H1 (cell line): ENCODE measurements around the gene IFIT5. TPM values are rescaled to one million over a fixed set of nuclear protein-coding genes. Genes with fewer than 3 reads are reported as not detected.

Source experiments
- CTCF ChIA-PET: fragments of 300-600 bp; sonication (Branson Sonifier 250); formaldehyde crosslinking; loops from one replicate; lab custom pipeline; 2021; ENCODE audit not compliant: partially characterized antibody; lab: Charles Lee
- POLR2A ChIA-PET: fragments of 300-600 bp; sonication (Branson Sonifier 250); formaldehyde crosslinking; loops from one replicate; lab custom pipeline; 2021; ENCODE audit warnings: inconsistent platforms; ENCODE audit not compliant: partially characterized antibody; lab: Charles Lee
- DNase-seq, 2 experiments: peaks; one replicate each; pipeline versions ENCODE4 v3.0.0 to v3.0.0-alpha.2; 2010 to 2022; ENCODE audit warnings: low spot score in 2 of 2, low read depth in 1 of 2, mixed read lengths in 1 of 2
- FAIRE-seq: peaks from 2 replicates; lab custom pipeline; 2011; peaks lifted over from hg19 to GRCh38; lab: Jason Lieb, UNC
- H2AFZ ChIP-seq: 2 replicates; pipeline ENCODE4 v1.8.1; 2012; ENCODE audit warnings: low read length, inconsistent platforms
- H2AK5ac ChIP-seq: 2 replicates; pipeline ENCODE4 v1.6.1; 2013; ENCODE audit warnings: low read depth, low read length
- H2BK120ac ChIP-seq: replicated peaks from 2 replicates; pipeline ENCODE3; 2013; ENCODE audit warnings: low read depth, low read length, inconsistent platforms
- H2BK12ac ChIP-seq: 2 replicates; pipeline ENCODE4 v1.6.1; 2013; ENCODE audit warnings: low read depth, low read length
- H2BK15ac ChIP-seq: 2 replicates; pipeline ENCODE4 v1.6.1; 2013; ENCODE audit warnings: low read length
- H2BK20ac ChIP-seq: 2 replicates; pipeline ENCODE4 v1.6.1; 2013; ENCODE audit warnings: low read length
- H2BK5ac ChIP-seq: 2 replicates; pipeline ENCODE4 v1.6.1; 2013; ENCODE audit warnings: low read depth, low read length
- H3K14ac ChIP-seq: 2 replicates; pipeline ENCODE4 v1.6.1; 2013; ENCODE audit warnings: inconsistent platforms; ENCODE audit not compliant: insufficient read length
- H3K18ac ChIP-seq: 2 replicates; pipeline ENCODE4 v1.6.1; 2013; ENCODE audit warnings: low read length; ENCODE audit errors: extremely low read depth
- H3K23ac ChIP-seq: 2 replicates; pipeline ENCODE4 v1.6.1; 2013; ENCODE audit warnings: inconsistent platforms; ENCODE audit not compliant: insufficient read length
- H3K23me2 ChIP-seq: 2 replicates; pipeline ENCODE4 v1.6.1; 2013; ENCODE audit warnings: low read depth, low read length
- H3K27ac ChIP-seq: 2 replicates; pipeline ENCODE4 v1.6.1; 2011; ENCODE audit warnings: low read depth, low read length, inconsistent platforms
- H3K27me3 ChIP-seq, 4 experiments: replicated peaks in 1 of 4; 1 replicate in 1 of 4; 2 replicates in 3 of 4; pipeline versions ENCODE4 v1.6.1 to v1.8.1; 2011 to 2013; ENCODE audit warnings: low read length in 3 of 4, mild to moderate bottlenecking in 3 of 4, inconsistent platforms in 2 of 4, mixed read lengths in 2 of 4, moderate library complexity in 1 of 4; ENCODE audit not compliant: control insufficient read depth in 3 of 4, insufficient read depth in 3 of 4; ENCODE audit errors: extremely low read depth in 1 of 4
- H3K36me3 ChIP-seq, 4 experiments: 2 replicates each; pipeline versions ENCODE4 v1.6.1 to v1.8.1; 2011 to 2013; ENCODE audit warnings: mild to moderate bottlenecking in 4 of 4, low read length in 3 of 4, moderate library complexity in 2 of 4, control low read depth in 1 of 4, inconsistent platforms in 1 of 4; ENCODE audit not compliant: insufficient read depth in 4 of 4, control insufficient read depth in 2 of 4
- H3K4ac ChIP-seq: replicated peaks from 2 replicates; pipeline ENCODE3; 2013; ENCODE audit warnings: low read length, low read depth, mixed read lengths, inconsistent platforms; ENCODE audit not compliant: insufficient read length
- H3K4me1 ChIP-seq, 4 experiments: replicated peaks in 1 of 4; 1 replicate in 1 of 4; 2 replicates in 3 of 4; pipeline versions ENCODE4 v1.6.1 to v1.8.1; 2011 to 2013; ENCODE audit warnings: low read length in 3 of 4, inconsistent platforms in 2 of 4, mixed read lengths in 1 of 4; ENCODE audit not compliant: insufficient read depth in 4 of 4, control insufficient read depth in 3 of 4
- H3K4me2 ChIP-seq, 2 experiments: 2 replicates each; pipeline versions ENCODE4 v1.6.1 to v1.8.1; 2011 to 2013; ENCODE audit warnings: low read depth in 2 of 2, low read length in 2 of 2, control low read depth in 1 of 2, inconsistent platforms in 1 of 2, mild to moderate bottlenecking in 1 of 2; ENCODE audit not compliant: insufficient read depth in 1 of 2
- H3K4me3 ChIP-seq, 4 experiments: fragments of 200-600, 300-600 bp in 1 of 4; sonication (generic), shearing (Covaris generic), sonication (Bioruptor Twin) in 1 of 4; 2 replicates each; pipeline versions ENCODE4 v1.5.1 to v1.8.1; 2011 to 2016; ENCODE audit warnings: low read length in 4 of 4, low read depth in 3 of 4, control low read depth in 2 of 4, inconsistent platforms in 2 of 4, mild to moderate bottlenecking in 2 of 4, mixed read lengths in 1 of 4, moderate library complexity in 1 of 4; ENCODE audit not compliant: insufficient read depth in 2 of 4; ENCODE audit errors: extremely low read depth in 1 of 4
- H3K56ac ChIP-seq: replicated peaks from 2 replicates; pipeline ENCODE3; 2013; ENCODE audit warnings: low read depth, mild to moderate bottlenecking, mixed read lengths, low read length, inconsistent platforms; ENCODE audit not compliant: insufficient read length
- H3K79me1 ChIP-seq: 2 replicates; pipeline ENCODE4 v1.6.1; 2013; ENCODE audit warnings: low read depth, low read length, control low read depth
- H3K79me2 ChIP-seq, 2 experiments: 2 replicates each; pipeline versions ENCODE4 v1.6.1 to v1.8.1; 2012 to 2013; ENCODE audit warnings: low read length in 2 of 2, mild to moderate bottlenecking in 2 of 2, inconsistent platforms in 1 of 2; ENCODE audit not compliant: insufficient read depth in 2 of 2, control insufficient read depth in 1 of 2
- H3K9ac ChIP-seq, 4 experiments: replicated peaks in 1 of 4; 1 replicate in 1 of 4; 2 replicates in 3 of 4; pipeline versions ENCODE4 v1.6.1 to v1.8.1; 2011 to 2013; ENCODE audit warnings: low read depth in 3 of 4, low read length in 3 of 4, control low read depth in 2 of 4, mild to moderate bottlenecking in 2 of 4, moderate library complexity in 2 of 4, inconsistent platforms in 1 of 4; ENCODE audit errors: extremely low read depth in 1 of 4
- H3K9me3 ChIP-seq, 2 experiments: 2 replicates each; pipeline versions ENCODE4 v1.6.1 to v1.8.1; 2012 to 2013; ENCODE audit warnings: mild to moderate bottlenecking in 2 of 2, moderate library complexity in 2 of 2, control low read depth in 1 of 2, inconsistent platforms in 1 of 2, low read depth in 1 of 2, low read length in 1 of 2, mixed read lengths in 1 of 2; ENCODE audit not compliant: insufficient read depth in 2 of 2
- H4K20me1 ChIP-seq, 2 experiments: replicated peaks in 1 of 2; 2 replicates each; pipeline versions ENCODE3 to v1.8.1; 2011 to 2013; ENCODE audit warnings: inconsistent platforms in 2 of 2, low read length in 2 of 2, mild to moderate bottlenecking in 1 of 2; ENCODE audit not compliant: insufficient read depth in 2 of 2, control insufficient read depth in 1 of 2
- H4K5ac ChIP-seq: 2 replicates; pipeline ENCODE4 v1.6.1; 2013; ENCODE audit warnings: low read length, low read depth, mixed read lengths, inconsistent platforms; ENCODE audit not compliant: insufficient read length
- H4K8ac ChIP-seq: 2 replicates; pipeline ENCODE4 v1.8.0; 2013; ENCODE audit warnings: mild to moderate bottlenecking, moderate library complexity, low read length, inconsistent platforms; ENCODE audit not compliant: insufficient read depth; ENCODE audit errors: extremely low read depth
- H4K91ac ChIP-seq: replicated peaks from 2 replicates; pipeline ENCODE3; 2013; ENCODE audit warnings: low read length, mixed read lengths, inconsistent platforms; ENCODE audit not compliant: insufficient read length
- EZH2 ChIP-seq: fragments of 200-600 bp; sonication (generic); IDR thresholded peaks from 2 replicates; pipeline ENCODE4 v1.7.1; 2012; ENCODE audit warnings: low read depth, mild to moderate bottlenecking, moderate library complexity, low read length, inconsistent platforms; ENCODE audit not compliant: severe bottlenecking
- GTF2F1 ChIP-seq: IDR thresholded peaks from 2 replicates; pipeline ENCODE4 v1.6.1; 2012; ENCODE audit warnings: low read depth, low read length, improper control_type of control experiment, borderline replicate concordance
- MAFK ChIP-seq: IDR thresholded peaks from 2 replicates; pipeline ENCODE4 v1.6.1; 2012; ENCODE audit warnings: low read depth, mild to moderate bottlenecking, improper control_type of control experiment, low read length
- SAP30 ChIP-seq: fragments of 300-600 bp; sonication (generic); IDR thresholded peaks from 2 replicates; pipeline ENCODE4 v1.7.1; 2012; ENCODE audit warnings: low read length, moderate library complexity, mild to moderate bottlenecking, inconsistent platforms; ENCODE audit not compliant: insufficient read depth, insufficient replicate concordance
- SP1 ChIP-seq: IDR thresholded peaks from 2 replicates; pipeline ENCODE4 v1.6.1; 2011; ENCODE audit warnings: low read depth, low read length
- polyA plus RNA-seq, 7 experiments: library from polyadenylated mRNA; depleted of rRNA in 3 of 7; stranded (reverse) in 5 of 7; unstranded in 2 of 7; fragments of >200 nt in 5 of 7; fragments of 200-250 nt in 2 of 7; gene quantifications; 1 replicate in 5 of 7; 2 replicates in 1 of 7; 4 replicates in 1 of 7; pipeline versions ENCODE4 v1.2.1 to v1.2.3, GENCODE V29; 2011 to 2013; ENCODE audit warnings: missing spikeins in 2 of 7, mixed read lengths in 2 of 7
- total RNA-seq: library from RNA; stranded (reverse); fragmentation: NEBNext Ultra II Directional; extraction: Animal tissue kit (Norgen Biotek cat#: 25700); gene quantifications from 2 replicates; pipeline ENCODE4 v1.2.1, GENCODE V29; 2021

The IFIT5 gene
- total and polyA plus RNA-seq, 2 of the 8 experiments (the other 6 are each of a cell fraction or from before 2014, with no cell fraction given), result 0.94 to 2.6 TPM

DNA sequence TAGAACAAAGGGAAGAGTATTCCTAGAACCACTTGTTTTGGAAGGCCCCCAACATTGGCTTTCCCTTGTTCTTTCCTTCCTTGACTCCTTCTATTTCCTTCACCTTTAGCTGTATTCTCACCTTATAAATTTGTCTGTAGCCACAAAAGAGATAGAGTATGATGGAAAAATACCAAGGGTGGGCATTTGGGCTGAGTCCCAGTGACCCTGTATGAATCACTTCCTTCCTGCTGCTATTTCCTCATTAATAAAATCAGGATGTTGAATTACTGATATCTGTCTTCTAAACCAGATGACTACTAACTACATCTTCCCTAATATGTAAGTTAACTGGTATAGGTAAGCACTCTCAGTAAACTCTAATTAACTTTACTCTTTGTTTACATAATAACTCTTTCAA is 55.1 kb downstream of the IFIT5 start:
- no peak overlapping the region for H2AFZ ChIP-seq
- H2AK5ac ChIP-seq, result no peak overlapping the region
- no peak overlapping the region for H3K14ac ChIP-seq
- no peak overlapping the region for H4K91ac ChIP-seq
- FAIRE-seq, result no peak
- H3K36me3 ChIP-seq, result no peaks in the 10 kb centered on the region
- no peak overlapping the region for H2BK15ac ChIP-seq
- H3K56ac ChIP-seq, result no peak overlapping the region
- POLR2A ChIA-PET, result no interaction called here
- H4K8ac ChIP-seq, result no peak overlapping the region
- H4K5ac ChIP-seq, result no peak overlapping the region
- no peak for TF ChIP-seq SAP30
- TF ChIP-seq GTF2F1, result no peak
- no peak for TF ChIP-seq SP1
- no peak for TF ChIP-seq MAFK
- TF ChIP-seq EZH2, result no peak
- TF ChIP-seq, all 59 proteins: peak for 0
- H3K9me3 ChIP-seq, result no peaks in the 10 kb centered on the region
- no peak overlapping the region for H3K18ac ChIP-seq
- no peak overlapping the region for H3K27ac ChIP-seq
- H2BK12ac ChIP-seq, result no peak overlapping the region
- no peaks in the 10 kb centered on the region; a peak in 1 of 7 replicates for H3K4me1 ChIP-seq
- no peak overlapping the region for H3K23ac ChIP-seq
- H3K27me3 ChIP-seq, result no peaks in the 10 kb centered on the region
- H3K23me2 ChIP-seq, result no peaks in the 10 kb centered on the region
- H3K79me2 ChIP-seq, result no peaks in the 10 kb centered on the region
- H2BK20ac ChIP-seq, result no peak overlapping the region
- no peaks in the 10 kb centered on the region for H4K20me1 ChIP-seq
- H3K4me2 ChIP-seq, result no peak overlapping the region
- H3K4me3 ChIP-seq, result no peak overlapping the region
- H3K79me1 ChIP-seq, result no peaks in the 10 kb centered on the region
- H2BK120ac ChIP-seq, result no peak overlapping the region
- CTCF ChIA-PET, result interaction anchor here (0.6 to 5.5 kb wide), 3 partner anchors 93 to 241 kb away, joined by 3 to 28 read pairs (median 3); no protein-coding TSS in a partner anchor
- H2BK5ac ChIP-seq, result no peak overlapping the region
- H3K4ac ChIP-seq, result no peak overlapping the region
- no peak for DNase-seq
- no peak overlapping the region for H3K9ac ChIP-seq

Other genes with a start within 250 kb of the IFIT5 start
- 0.56 TPM in 1 of 2 replicates, not detected in the other for gene CH25H, start 207.3 kb upstream of the IFIT5 start, total RNA-seq
- 1.3 and 1.6 TPM in 2 replicates for gene CH25H, start 207.3 kb upstream of the IFIT5 start, polyA plus RNA-seq (2011; rRNA removed)
- 32.4 and 35.6 TPM in 2 replicates for gene LIPA, start 162.8 kb upstream of the IFIT5 start, total RNA-seq
- 10.6 and 18.1 TPM in 2 replicates for gene LIPA, start 162.8 kb upstream of the IFIT5 start, polyA plus RNA-seq (2011; rRNA removed)
- 0.35 and 0.40 TPM in 2 replicates for gene IFIT2, start 112.5 kb upstream of the IFIT5 start, total RNA-seq
- gene IFIT2, start 112.5 kb upstream of the IFIT5 start, polyA plus RNA-seq (2011; rRNA removed), result 0.03 TPM in 1 of 2 replicates, not detected in the other
- gene IFIT3, start 86.6 kb upstream of the IFIT5 start, total RNA-seq, result 0.57 and 0.84 TPM in 2 replicates
- gene IFIT3, start 86.6 kb upstream of the IFIT5 start, polyA plus RNA-seq (2011; rRNA removed), result 0.05 and 0.12 TPM in 2 replicates
- not detected in 2 replicates for gene IFIT1B, start 36.5 kb upstream of the IFIT5 start, total RNA-seq
- not detected in 2 replicates for gene IFIT1B, start 36.5 kb upstream of the IFIT5 start, polyA plus RNA-seq (2011; rRNA removed)
- 1.5 and 1.8 TPM in 2 replicates for gene IFIT1, start 21.9 kb upstream of the IFIT5 start, total RNA-seq
- 0.36 and 0.94 TPM in 2 replicates for gene IFIT1, start 21.9 kb upstream of the IFIT5 start, polyA plus RNA-seq (2011; rRNA removed)
- gene SLC16A12, start 121.0 kb downstream of the IFIT5 start, total RNA-seq, result 1.6 and 2.0 TPM in 2 replicates
- gene SLC16A12, start 121.0 kb downstream of the IFIT5 start, polyA plus RNA-seq (2011; rRNA removed), result 0.89 and 1.9 TPM in 2 replicates
- 39.1 and 40.4 TPM in 2 replicates for gene PANK1, start 230.7 kb downstream of the IFIT5 start, total RNA-seq
- gene PANK1, start 230.7 kb downstream of the IFIT5 start, polyA plus RNA-seq (2011; rRNA removed), result 11.3 and 18.5 TPM in 2 replicates